ENCODE results near the gene SCAMP5.

The SCAMP5 gene

GRCh38 chr15:75070674-75071073, 75.3 kb downstream of the SCAMP5 start:
- DNase-seq (ENCODE audit: low read depth): no peak

Data from GM04504 (cell line).